Stimulated activated CD4-positive, alpha-beta T cell treated with anti-CD3 and anti-CD28 coated beads, Interleukin-1b, Interleukin-23, amount 100 ng/mL, for 1 hour (primary cell): ENCODE results near the gene ATP6V0D1.
A peak's percentile ranks its signal among the peaks of the same experiment; 100 is the strongest.
"Not testable (repeated sequence)": the region's sequence is repeated elsewhere in the genome, so short reads cannot be mapped to it uniquely, and the experiment has no call there.

ENCODE experiments used
- DNase-seq, 2 donors: peaks; one replicate each; pipeline ENCODE4 v3.0.0-alpha.2; 2020; ENCODE audit warnings: low read depth in 2 of 2

The ATP6V0D1 gene

GRCh38 chr16:67429053-67429798 is 51.7 kb downstream of the ATP6V0D1 start:
- no peak for DNase-seq

DNA sequence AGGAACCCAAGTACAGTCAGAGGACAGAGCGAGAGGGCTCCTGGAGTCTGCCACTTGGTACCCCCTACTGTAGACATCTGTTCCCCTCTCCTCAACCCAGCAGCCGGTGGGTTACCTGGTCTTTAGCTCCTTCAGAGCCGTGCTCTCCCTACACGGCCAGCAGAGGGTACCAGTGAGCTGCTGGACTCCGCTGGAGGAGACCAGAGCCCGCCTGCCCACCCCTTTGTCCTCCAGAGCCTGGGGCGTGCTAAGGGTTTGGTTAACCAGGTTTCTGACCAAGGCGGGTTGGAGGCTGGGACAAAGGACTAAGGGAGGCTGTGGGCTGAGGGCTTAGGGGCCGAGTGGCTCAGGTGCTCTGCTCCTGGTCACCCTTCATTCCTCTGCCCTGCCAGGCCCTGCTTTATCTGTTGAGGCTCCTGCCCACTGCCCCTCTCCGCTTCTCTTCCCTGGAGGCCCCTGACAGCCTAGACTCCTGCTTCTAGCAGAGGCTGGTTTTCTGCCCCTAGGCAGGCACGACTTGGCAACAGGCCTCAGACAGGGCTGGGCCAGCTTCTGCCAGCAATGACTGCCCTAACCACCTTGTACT is 52.7 kb downstream of the ATP6V0D1 start:
- peak; percentile 13 to 33 for DNase-seq

GRCh38 chr16:67426950-67427349 is 54.0 kb downstream of the ATP6V0D1 start:
- DNase-seq = no peak

DNA sequence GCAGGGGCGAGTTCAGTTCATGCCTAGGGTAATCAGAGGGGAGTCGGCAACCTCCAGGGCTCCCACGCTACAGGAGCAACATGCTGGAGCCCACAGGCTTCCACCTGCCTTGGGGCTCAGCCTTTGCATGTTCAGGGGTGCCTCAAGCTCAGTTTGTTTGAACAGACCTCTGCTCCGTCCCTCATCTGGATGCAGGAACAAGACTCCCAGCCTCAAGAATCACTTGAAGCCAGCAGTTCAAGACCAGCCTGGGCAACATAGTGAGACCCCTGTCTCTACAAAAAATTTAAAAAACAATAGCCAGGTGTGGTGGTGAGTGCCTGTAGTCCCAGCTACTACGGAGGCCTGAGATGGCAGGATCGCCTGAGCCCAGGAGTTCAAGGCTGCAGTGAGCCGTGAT is 54.9 kb downstream of the ATP6V0D1 start:
- no peak for DNase-seq

GRCh38 chr16:67425580-67425979 is 55.4 kb downstream of the ATP6V0D1 start:
- no peak for DNase-seq

DNA sequence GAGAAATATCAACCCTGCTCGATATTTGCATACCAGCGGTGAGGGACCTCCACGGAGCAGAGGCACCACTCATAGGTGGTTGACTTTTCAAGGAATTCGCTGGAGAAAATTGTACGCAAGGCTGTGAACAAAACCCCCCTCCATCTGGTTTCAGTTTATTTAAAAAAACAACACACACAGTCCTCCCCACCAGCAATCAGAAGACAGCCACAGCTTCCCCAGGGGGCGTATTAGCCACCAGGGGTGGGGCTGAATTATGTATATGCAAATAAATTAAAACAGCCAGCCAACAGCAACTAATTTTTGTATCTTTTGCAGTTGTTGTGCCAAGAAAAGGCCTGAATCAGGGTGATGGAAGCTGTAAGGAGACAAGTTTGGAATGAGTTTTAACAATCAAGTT is 55.9 kb downstream of the ATP6V0D1 start:
- DNase-seq = no peak

DNA sequence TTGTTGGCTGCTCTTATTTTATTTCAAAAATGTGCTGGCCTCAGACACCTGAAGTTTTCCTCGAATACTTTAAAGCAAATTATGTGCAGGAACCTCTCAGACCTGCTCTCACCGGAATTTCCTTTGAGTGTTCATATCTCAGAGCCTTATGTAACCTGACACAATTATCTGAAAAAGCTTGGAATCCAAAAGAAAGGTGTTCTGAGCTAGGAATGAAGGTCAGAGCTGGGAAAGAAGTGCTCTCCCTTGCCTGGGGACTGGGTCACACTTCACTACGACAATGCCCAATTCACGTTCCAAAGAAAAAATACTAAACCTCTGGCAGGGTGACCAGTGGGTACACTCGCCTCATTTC is 56.7 kb downstream of the ATP6V0D1 start:
- no peak for DNase-seq

GRCh38 chr16:67423611-67424260 is 57.2 kb downstream of the ATP6V0D1 start:
- no peak for DNase-seq

DNA sequence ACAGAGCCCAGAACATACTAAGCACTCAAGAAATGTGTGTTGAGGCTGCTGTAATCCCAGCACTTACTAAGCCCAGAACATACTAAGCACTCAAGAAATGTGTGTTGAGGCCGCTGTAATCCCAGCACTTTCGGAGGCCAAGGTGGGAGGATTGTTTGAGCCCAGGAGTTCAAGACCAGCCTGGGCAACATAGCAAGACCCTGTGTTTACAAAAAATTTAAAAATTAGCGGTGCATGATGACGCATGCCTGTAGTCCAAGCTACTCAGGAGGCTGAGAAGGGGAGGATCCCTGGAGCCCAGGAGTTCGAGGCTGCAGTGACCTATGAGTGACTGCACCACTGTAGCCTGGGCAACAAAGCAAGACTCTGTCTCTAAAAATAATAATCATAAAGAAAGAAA is 57.9 kb downstream of the ATP6V0D1 start:
- DNase-seq = no peak

DNA sequence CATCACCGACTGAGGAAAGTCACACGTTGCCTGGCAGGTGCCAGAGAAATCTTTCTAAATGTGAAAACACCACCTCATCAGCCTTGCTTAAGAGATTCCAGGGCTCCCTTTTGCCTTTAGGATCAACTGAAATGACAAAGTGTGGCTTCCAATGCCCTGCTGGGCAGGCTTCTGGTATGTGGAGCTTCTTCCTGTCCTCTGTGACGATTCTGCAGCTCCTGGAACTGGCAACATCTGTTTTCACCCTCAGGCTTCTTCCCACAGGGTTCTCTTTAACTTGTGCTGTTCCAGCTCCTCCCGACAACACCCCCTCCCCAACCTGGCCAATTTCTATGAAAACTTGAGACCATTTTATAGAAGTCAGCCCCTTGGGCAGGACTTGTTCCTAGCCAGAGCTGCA is 59.9 kb downstream of the ATP6V0D1 start:
- DNase-seq = no peak

DNA sequence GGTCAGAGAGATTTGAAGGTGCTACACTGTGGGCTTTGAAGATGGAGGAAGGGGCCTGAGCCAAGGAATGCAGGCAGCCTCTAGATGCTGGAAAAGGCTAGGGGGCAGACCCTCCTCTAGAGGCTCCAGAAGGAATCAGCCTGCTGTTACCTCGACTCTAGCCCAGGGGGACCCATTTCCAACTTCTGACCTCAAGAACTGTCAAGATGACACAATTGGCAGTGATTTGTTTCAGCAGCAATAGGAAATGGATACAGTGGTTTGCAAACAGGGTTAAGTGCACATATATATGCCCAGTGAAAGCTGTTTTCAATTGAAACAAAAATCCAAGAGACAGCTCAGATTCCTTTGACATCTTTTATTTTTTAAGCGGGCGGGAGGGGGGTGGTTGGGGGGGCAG is 61.0 kb downstream of the ATP6V0D1 start:
- no peak for DNase-seq

DNA sequence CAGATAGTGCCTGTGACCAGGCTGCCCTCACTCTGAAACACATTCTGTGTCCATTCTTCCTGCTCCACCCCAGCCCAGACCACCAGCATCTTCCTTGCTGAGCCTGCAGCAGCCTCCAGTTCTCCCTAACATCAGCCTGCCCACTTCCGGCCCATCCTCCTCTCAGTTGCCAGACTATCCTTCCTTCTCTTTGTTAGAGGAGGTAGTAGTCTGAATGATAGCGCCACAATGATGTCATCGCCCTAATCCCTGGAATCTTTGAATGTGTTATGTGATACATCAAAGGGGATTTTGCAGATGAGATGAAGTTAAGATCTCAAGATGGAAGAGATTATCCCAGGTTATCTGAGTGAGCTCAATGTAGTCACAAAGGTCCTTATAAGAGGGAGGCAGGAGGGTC is 61.5 kb downstream of the ATP6V0D1 start:
- DNase-seq = no peak

- no peak for DNase-seq
Observed at GRCh38 chr16:67417333-67418061, 63.5 kb downstream of the ATP6V0D1 start.

DNA sequence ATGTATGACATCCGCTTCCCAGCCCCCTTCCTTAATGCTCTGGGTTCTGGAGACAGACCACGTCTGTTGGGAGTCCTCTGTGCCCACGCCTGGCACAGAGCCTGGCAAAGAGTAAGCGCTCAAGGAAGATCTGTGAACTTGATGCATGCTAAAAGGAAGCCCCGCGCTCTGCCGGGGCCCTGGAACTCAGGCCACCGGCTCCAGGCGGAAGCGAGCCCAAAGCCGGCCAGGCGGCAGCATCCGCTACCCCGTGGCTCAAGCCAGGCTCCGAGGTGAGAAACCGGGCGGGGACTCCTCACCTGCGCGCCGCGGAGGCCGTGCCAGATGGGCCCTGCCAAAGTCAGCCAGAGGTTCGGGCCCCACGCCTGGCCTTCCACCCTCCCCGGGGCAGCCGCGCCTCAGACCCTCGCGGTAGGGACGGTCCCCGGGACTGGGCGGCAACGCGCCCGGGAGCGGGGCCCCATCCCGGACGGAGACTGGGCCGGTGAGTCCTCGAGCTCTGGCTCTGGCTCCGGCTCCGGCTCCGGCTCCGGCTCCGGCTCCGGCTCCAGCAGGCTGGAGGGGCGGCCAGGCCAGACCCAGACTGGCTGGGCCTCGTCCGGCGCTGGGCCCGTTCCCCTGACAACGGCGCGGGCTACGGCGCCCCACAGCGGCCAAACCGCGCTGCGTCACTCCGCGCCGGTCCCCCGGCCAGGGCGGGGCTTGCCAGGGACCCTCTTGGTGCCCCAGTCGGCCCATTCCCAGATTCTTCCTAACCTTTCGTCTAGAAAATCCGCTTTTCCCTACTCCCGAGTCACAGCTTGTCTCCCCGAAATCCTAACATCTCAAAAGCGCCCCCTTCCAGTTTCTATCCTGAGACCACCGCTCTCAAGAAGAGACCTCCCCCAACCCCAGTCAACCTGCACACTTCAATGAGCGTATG is 64.8 kb downstream of the ATP6V0D1 start, which contains the start of gene ZDHHC1:
Gene ZDHHC1, minus strand, starts transcription at position 606 of the 922 bp plus-strand sequence. CDS start 8,702 bp downstream, outside the sequence.
- no peak for DNase-seq

DNA sequence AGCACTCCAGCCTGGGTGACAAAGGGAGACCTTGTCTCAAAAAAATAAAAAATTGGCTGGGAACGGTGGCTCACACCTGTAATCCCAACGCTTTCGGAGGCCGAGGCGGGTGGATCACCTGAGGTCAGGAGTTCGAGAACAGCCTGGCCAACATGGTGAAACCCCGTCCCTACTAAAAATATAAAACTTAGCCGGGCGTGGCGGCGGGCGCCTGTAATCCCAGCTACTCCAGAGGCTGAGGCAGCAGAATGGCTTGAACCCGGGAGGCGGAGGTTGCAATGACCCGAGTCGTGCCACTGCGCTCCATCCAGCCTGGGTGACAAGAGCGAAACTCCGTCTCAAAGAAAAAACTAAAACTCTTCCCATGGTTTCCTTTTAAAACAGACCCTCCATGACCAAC is 65.5 kb downstream of the ATP6V0D1 start:
- DNase-seq = not testable (repeated sequence)

- no peak for DNase-seq
Observed at GRCh38 chr16:67413978-67414911, 66.7 kb downstream of the ATP6V0D1 start.

- DNase-seq = no peak
Observed at GRCh38 chr16:67412294-67412693, 68.7 kb downstream of the ATP6V0D1 start.

- no peak for DNase-seq
Observed at GRCh38 chr16:67411339-67411738, 69.6 kb downstream of the ATP6V0D1 start.

DNA sequence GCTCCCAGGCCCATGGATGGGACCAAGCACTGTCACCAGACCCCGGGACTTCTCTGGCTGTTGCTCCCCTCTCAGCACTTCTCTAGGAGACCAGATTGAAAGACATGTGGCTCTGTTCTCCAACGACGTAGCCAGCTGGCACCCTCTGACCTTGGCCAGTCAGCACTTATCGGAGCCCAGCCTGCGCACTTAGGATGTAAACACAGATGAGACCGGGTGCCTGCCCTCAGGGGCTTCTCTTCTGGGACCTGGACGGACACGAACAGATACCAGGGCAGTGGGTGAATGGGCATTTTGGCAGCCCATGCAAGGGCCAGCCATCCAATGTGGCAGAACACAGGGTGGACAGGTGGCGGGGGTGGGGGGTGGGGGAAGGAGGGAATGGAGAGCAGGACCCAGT is 71.3 kb downstream of the ATP6V0D1 start:
- DNase-seq = no peak

DNA sequence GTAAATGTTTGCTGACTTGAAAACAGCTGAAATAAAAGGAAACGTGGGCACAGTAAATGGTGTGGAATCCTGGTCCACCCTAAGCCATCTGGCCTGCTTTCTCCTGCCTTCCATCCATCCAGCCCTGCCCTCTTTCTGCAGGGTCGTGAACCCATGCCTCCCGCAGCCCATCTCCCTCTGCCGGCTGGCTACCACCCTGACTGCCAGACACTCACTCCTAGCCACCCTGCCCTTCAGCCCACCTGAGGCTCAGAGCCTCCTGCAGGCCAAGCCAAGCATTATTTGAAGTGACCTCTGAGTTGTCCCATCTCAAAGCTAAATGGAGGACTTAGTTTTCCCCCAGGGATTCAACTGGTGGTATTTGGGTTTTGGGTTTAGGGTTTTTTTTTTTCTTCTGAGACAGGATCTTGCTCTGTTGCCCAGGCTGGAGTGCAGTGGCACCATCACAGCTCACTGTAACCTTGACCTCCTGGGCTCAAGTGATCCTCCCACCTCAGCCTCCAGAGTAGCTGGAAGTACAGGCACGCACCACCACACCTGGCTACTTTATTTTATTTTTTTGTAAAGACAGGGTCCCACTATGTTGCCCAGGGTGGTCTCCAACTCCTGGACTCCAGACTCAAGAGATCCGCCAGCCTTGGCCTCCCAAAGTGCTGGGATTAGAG is 73.0 kb downstream of the ATP6V0D1 start:
- DNase-seq = no peak
